SK-N-SH (cell line): ENCODE results near the gene LTK.

Experiments used
- CTCF ChIP-seq: fragments of 200-600 bp; sonication (generic); IDR thresholded peaks from 2 replicates; pipeline ENCODE4 v1.6.1; 2017; ENCODE audit warnings: antibody characterized with exemption, mild to moderate bottlenecking, moderate library complexity
- EP300 ChIP-seq, 2 experiments: IDR thresholded peaks; 2 replicates each; pipeline versions ENCODE4 v1.4.0 to v1.6.1; 2012; ENCODE audit warnings: borderline replicate concordance in 1 of 2, low read depth in 1 of 2, low read length in 1 of 2
- IRF3 ChIP-seq: fragments of 150-350 bp; IDR thresholded peaks from 2 replicates; pipeline ENCODE4 v1.6.1; 2016; ENCODE audit warnings: mild to moderate bottlenecking, low read depth, low read length
- MXI1 ChIP-seq: IDR thresholded peaks from 2 replicates; pipeline ENCODE4 v1.6.1; 2012; ENCODE audit warnings: mild to moderate bottlenecking, low read depth, low read length, improper control_type of control experiment
- POLR2AphosphoS5 ChIP-seq: IDR thresholded peaks from 2 replicates; pipeline ENCODE4 v1.6.1; 2012; ENCODE audit warnings: low read depth, low read length

- TF ChIP-seq CTCF (no peak), EP300 (IDR thresholded peaks at IDR 0.05; ENCODE audit: borderline replicate concordance in 1 of 2, low read depth in 1 of 2, low read length in 1 of 2) (no peak), MXI1 (no peak), POLR2AphosphoS5 (no peak), IRF3 (no peak)
These were observed 37.1 kb downstream of the LTK start for GRCh38 chr15:41476416-41477048.
